Suprapubic skin (tissue), 4 donors: ENCODE results near the gene FYN. TPM values are rescaled to one million over a fixed set of nuclear protein-coding genes. Genes with fewer than 3 reads are reported as not detected.

ENCODE experiments used
- DNase-seq, 2 donors: peaks; one replicate each; pipeline ENCODE4 v3.0.0-alpha.2; 2019; ENCODE audit warnings: low spot score in 2 of 2
- H3K27ac ChIP-seq: fragments of 200-600 bp; sonication (generic); one replicate; pipeline ENCODE4 v1.5.1; 2019
- H3K27me3 ChIP-seq: fragments of 200-600 bp; sonication (generic); one replicate; pipeline ENCODE4 v1.5.1; 2019
- H3K36me3 ChIP-seq: fragments of 200-600 bp; sonication (generic); one replicate; pipeline ENCODE4 v1.5.1; 2019
- H3K4me1 ChIP-seq: fragments of 200-600 bp; sonication (generic); one replicate; pipeline ENCODE4 v1.5.1; 2019
- H3K4me3 ChIP-seq: fragments of 200-600 bp; sonication (generic); one replicate; pipeline ENCODE4 v1.5.1; 2019; ENCODE audit warnings: mild to moderate bottlenecking
- H3K9me3 ChIP-seq: fragments of 200-600 bp; sonication (generic); one replicate; pipeline ENCODE4 v1.5.1; 2019
- CTCF ChIP-seq, 2 donors: fragments of 200-600 bp in 1 of 2; fragments of 450-650 bp in 1 of 2; sonication (generic) in 1 of 2; IDR thresholded peaks; one replicate each; pipeline ENCODE4 v1.5.1; 2016 to 2019; ENCODE audit warnings: antibody characterized with exemption in 2 of 2, mild to moderate bottlenecking in 1 of 2, moderate library complexity in 1 of 2
- EP300 ChIP-seq: sonication (generic); formaldehyde crosslinking; IDR thresholded peaks from one replicate; pipeline ENCODE4 v1.6.1; 2017; ENCODE audit warnings: antibody characterized with exemption
- POLR2A ChIP-seq, 2 donors: fragments of 450-650 bp; IDR thresholded peaks; one replicate each; pipeline ENCODE4 v1.6.1; 2017; ENCODE audit warnings: antibody characterized with exemption in 2 of 2, mild to moderate bottlenecking in 2 of 2, moderate library complexity in 2 of 2
- POLR2AphosphoS5 ChIP-seq, 3 donors: sonication (generic); formaldehyde crosslinking; IDR thresholded peaks; one replicate each; pipeline ENCODE4 v1.6.1; 2017; ENCODE audit warnings: antibody characterized with exemption in 3 of 3
- WGBS: methylation state at CpG from one replicate; pipeline ENCODE4 v1.1.5; 2018; 5-methylcytosine and 5-hydroxymethylcytosine counted together
- total RNA-seq, 4 donors: library from RNA; depleted of rRNA; stranded (reverse); fragments of >200 nt; gene quantifications; one replicate each; pipeline ENCODE4 v1.1.0, GENCODE V29; 2016

The FYN gene
- total RNA-seq, 4 donors from 2014 or later = 36.6 to 89.6 (median 67.3) TPM

- H3K4me1 ChIP-seq = peaks cover 31% of the 10 kb centered on the region
Observed at GRCh38 chr6:111666847-111667246, 206.4 kb downstream of the FYN start.

GRCh38 chr6:111664565-111665030 lies 208.7 kb downstream of the FYN start:
- Histone ChIP-seq H3K9me3 (no peaks in the 10 kb centered on the region), H3K4me1 (peaks cover 42% of the 10 kb centered on the region), H3K27ac (peak overlapping the region; percentile 80), H3K27me3 (no peaks in the 10 kb centered on the region), H3K4me3 (no peak overlapping the region), H3K36me3 (no peaks in the 10 kb centered on the region)
- DNase-seq = no peak
- 54% methylated on average over 7 of the region's 7 CpGs for WGBS
- TF ChIP-seq POLR2AphosphoS5 (IDR thresholded peaks at IDR 0.05) = no peak
- no peak for TF ChIP-seq POLR2A (IDR thresholded peaks at IDR 0.05)
- no peak for TF ChIP-seq CTCF (IDR thresholded peaks at IDR 0.05)
- no peak for TF ChIP-seq EP300

More at GRCh38 chr6:111666847-111667246, 206.4 kb downstream of the FYN start:
- no peaks in the 10 kb centered on the region for H3K27me3 ChIP-seq
- 81% methylated on average over 2 of the region's 2 CpGs for WGBS
- no peak for TF ChIP-seq EP300
- H3K9me3 ChIP-seq = no peaks in the 10 kb centered on the region
- H3K4me3 ChIP-seq = no peak overlapping the region
- peak overlapping the region; percentile 52 for H3K27ac ChIP-seq
- no peak for DNase-seq
- peaks cover under 1% of the 10 kb centered on the region for H3K36me3 ChIP-seq

- no peaks in the 10 kb centered on the region for H3K27me3 ChIP-seq
- peak in 2 of 3 donors; percentile 42 to 47 for TF ChIP-seq POLR2AphosphoS5 (IDR thresholded peaks at IDR 0.05)
- TF ChIP-seq POLR2A (IDR thresholded peaks at IDR 0.05) = no peak
- WGBS = 52% methylated on average over 15 of the region's 15 CpGs
- peaks cover 42% of the 10 kb centered on the region for H3K4me1 ChIP-seq
- no peak for DNase-seq
- H3K9me3 ChIP-seq = no peaks in the 10 kb centered on the region
- H3K4me3 ChIP-seq = no peak overlapping the region
- H3K36me3 ChIP-seq = no peaks in the 10 kb centered on the region
- H3K27ac ChIP-seq = peak overlapping the region; percentile 80
Observed at GRCh38 chr6:111663692-111664564, 209.3 kb downstream of the FYN start.

GRCh38 chr6:111662794-111663593 lies 210.3 kb downstream of the FYN start:
- Histone ChIP-seq H3K4me3 (no peak overlapping the region), H3K36me3 (no peaks in the 10 kb centered on the region), H3K4me1 (peaks cover 43% of the 10 kb centered on the region), H3K27me3 (no peaks in the 10 kb centered on the region), H3K27ac (peak overlapping the region; percentile 80), H3K9me3 (no peaks in the 10 kb centered on the region)
- no peak for DNase-seq
- no peak for TF ChIP-seq EP300
- no peak for TF ChIP-seq POLR2AphosphoS5 (IDR thresholded peaks at IDR 0.05)
- no peak for TF ChIP-seq CTCF (IDR thresholded peaks at IDR 0.05)
- no peak for TF ChIP-seq POLR2A (IDR thresholded peaks at IDR 0.05)
- 66% methylated on average over 12 of the region's 12 CpGs for WGBS

- Histone ChIP-seq H3K4me3 (no peak overlapping the region), H3K36me3 (no peaks in the 10 kb centered on the region), H3K27me3 (no peaks in the 10 kb centered on the region), H3K27ac (peak overlapping the region; percentile 80), H3K4me1 (peaks cover 46% of the 10 kb centered on the region), H3K9me3 (no peaks in the 10 kb centered on the region)
- no peak for DNase-seq
- 72% methylated on average over 8 of the region's 8 CpGs for WGBS
- TF ChIP-seq EP300 (no peak), POLR2AphosphoS5 (IDR thresholded peaks at IDR 0.05) (no peak), CTCF (IDR thresholded peaks at IDR 0.05) (no peak), POLR2A (IDR thresholded peaks at IDR 0.05) (no peak)
Observed at GRCh38 chr6:111662072-111662793, 211.0 kb downstream of the FYN start.
